Testis (tissue), 5 donors: Measurements from ENCODE around the gene GLRX3. TPM values are rescaled to one million over a fixed set of nuclear protein-coding genes. Genes with fewer than 3 reads are reported as not detected.
"Not testable (repeated sequence)": the region's sequence is repeated elsewhere in the genome, so short reads cannot be mapped to it uniquely, and the experiment has no call there.

Experiments used
- DNase-seq: peaks from one replicate; pipeline ENCODE4 v3.0.0-alpha.2; 2019
- H3K27ac ChIP-seq, 2 donors: fragments of 200-600 bp; sonication (generic); one replicate each; pipeline ENCODE4 v1.5.1; 2019
- H3K27me3 ChIP-seq: fragments of 200-600 bp; sonication (generic); one replicate; pipeline ENCODE4 v1.5.1; 2019
- H3K36me3 ChIP-seq: fragments of 200-600 bp; sonication (generic); one replicate; pipeline ENCODE4 v1.5.1; 2017; ENCODE audit warnings: low read depth; ENCODE audit errors: missing control alignments
- H3K4me1 ChIP-seq: fragments of 200-600 bp; sonication (generic); one replicate; pipeline ENCODE4 v1.5.1; 2019
- H3K4me3 ChIP-seq, 2 donors: fragments of 200-600 bp; sonication (generic); one replicate each; pipeline ENCODE4 v1.5.1; 2017 to 2019
- H3K9me3 ChIP-seq: fragments of 200-600 bp; sonication (generic); one replicate; pipeline ENCODE4 v1.5.1; 2017
- POLR2A ChIP-seq: fragments of 450-650 bp; IDR thresholded peaks from one replicate; pipeline ENCODE4 v1.6.1; 2017; ENCODE audit warnings: antibody characterized with exemption, mild to moderate bottlenecking, moderate library complexity
- whole genome bisulfite sequencing, 2 donors: methylation state at CpG; one replicate each; pipeline ENCODE4 v1.1.5; 2018; 5-methylcytosine and 5-hydroxymethylcytosine counted together
- intact Hi-C: fragments of 100-400 bp; cut with DNase I; formaldehyde crosslinking; loops from one replicate; pipeline ENCODE4 v1.15.1; 2023; ENCODE audit warnings: low total_unique reads
- long read RNA-seq, 2 donors: transcript quantifications; one replicate each; lab custom pipeline, GENCODE V29; 2026
- polyA plus RNA-seq: library from polyadenylated mRNA; stranded (reverse); fragments of 350-450 nt; fragmentation: Illumina TruSeq; extraction: RNeasy Lipid Tissue Mini Kit (QIAGEN cat#74804); gene quantifications from one replicate; pipeline ENCODE4 v1.2.3, GENCODE V29; 2014; ENCODE audit warnings: low read depth, low replicate concordance; ENCODE audit not compliant: insufficient read depth
- total RNA-seq, 2 donors: library from RNA; depleted of rRNA; stranded (reverse); fragments of >200 nt; gene quantifications; one replicate each; pipeline ENCODE4 v1.2.3, GENCODE V29; 2016
- TF ChIP-seq, protein P1 (sequence below), 3 experiments: fragments of 450-650 bp in 2 of 3; fragments of 200-600 bp in 1 of 3; sonication (generic) in 1 of 3; IDR thresholded peaks; one replicate each; pipeline ENCODE4 v1.5.1; 2016 to 2019; ENCODE audit warnings: antibody characterized with exemption in 3 of 3, mild to moderate bottlenecking in 2 of 3, moderate library complexity in 1 of 3

The GLRX3 gene
- total RNA-seq, result 10 to 100 TPM; 60.8 to 63.5 TPM
- polyA plus RNA-seq, result 141 TPM
- long read RNA-seq, donor 1, transcript GLRX3-201 (11 exons, 1,302 nt), result major isoform, 35 of 49 reads
- long read RNA-seq, donor 1, partial matches to known transcripts, result 9 of 49 reads
- long read RNA-seq, donor 1, other reads (novel, unspliced or antisense), result 0 of 49 reads
- long read RNA-seq, donor 2, transcript GLRX3-201 (11 exons, 1,302 nt), result major isoform, 24 of 39 reads
- long read RNA-seq, donor 2, partial matches to known transcripts, result 10 of 39 reads
- long read RNA-seq, donor 2, other reads (novel, unspliced or antisense), result 0 of 39 reads

DNA sequence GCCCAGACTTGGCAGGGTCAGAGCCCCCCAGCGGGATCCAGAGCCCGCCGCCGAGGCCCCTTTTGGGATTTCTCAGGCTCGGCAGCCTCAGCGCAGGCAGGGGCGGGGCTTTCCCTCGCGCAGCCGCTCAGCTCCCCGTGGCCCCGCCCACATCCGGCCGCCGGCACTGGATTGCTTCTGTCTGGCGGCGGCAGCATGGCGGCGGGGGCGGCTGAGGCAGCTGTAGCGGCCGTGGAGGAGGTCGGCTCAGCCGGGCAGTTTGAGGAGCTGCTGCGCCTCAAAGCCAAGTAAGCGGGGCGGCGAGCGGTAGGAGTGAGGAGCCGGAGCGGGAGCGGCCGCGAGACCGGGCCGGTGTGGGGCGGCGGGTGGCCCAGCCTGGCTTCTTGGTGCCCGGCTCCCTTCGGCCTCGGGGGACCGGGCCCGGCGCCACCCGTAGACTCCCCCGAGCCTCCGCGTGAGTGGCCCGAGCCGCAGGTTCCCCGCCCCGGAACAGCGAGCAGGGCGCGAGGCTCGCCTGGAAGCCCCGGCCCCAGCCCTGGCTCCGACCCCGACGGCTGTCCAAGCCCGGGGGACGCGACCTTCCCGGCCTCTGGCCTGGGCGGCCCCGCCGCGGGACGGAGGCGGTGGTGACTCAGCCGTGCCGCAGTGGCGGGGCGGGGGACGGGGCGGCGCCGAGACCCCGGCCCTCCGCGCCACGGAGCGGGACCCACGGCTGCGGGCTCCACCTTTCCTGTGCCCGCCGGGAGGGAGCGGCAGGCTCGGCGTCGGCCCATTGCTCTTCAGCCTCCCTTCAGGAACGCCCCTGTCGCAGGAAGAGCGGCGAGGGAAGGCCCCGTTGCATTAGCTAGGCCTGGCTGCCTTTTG is at the start of gene GLRX3:
Gene GLRX3, plus strand, starts transcription at position 166 of the 864 bp plus-strand sequence. Its CDS starts 30 bp downstream, at position 196.
- no peaks in the 10 kb centered on the region for H3K27me3 ChIP-seq
- H3K9me3 ChIP-seq, result no peaks in the 10 kb centered on the region
- intact Hi-C loops, result no loop called here
- peak; percentile 93 for DNase-seq
- TF ChIP-seq, protein P1, sequence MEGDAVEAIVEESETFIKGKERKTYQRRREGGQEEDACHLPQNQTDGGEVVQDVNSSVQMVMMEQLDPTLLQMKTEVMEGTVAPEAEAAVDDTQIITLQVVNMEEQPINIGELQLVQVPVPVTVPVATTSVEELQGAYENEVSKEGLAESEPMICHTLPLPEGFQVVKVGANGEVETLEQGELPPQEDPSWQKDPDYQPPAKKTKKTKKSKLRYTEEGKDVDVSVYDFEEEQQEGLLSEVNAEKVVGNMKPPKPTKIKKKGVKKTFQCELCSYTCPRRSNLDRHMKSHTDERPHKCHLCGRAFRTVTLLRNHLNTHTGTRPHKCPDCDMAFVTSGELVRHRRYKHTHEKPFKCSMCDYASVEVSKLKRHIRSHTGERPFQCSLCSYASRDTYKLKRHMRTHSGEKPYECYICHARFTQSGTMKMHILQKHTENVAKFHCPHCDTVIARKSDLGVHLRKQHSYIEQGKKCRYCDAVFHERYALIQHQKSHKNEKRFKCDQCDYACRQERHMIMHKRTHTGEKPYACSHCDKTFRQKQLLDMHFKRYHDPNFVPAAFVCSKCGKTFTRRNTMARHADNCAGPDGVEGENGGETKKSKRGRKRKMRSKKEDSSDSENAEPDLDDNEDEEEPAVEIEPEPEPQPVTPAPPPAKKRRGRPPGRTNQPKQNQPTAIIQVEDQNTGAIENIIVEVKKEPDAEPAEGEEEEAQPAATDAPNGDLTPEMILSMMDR (IDR thresholded peaks at IDR 0.05), result no peak
- TF ChIP-seq POLR2A, result no peak
- 0 to 1% methylated on average over 10 to 94 of the region's 96 CpGs for WGBS, 2 donors
- H3K36me3 ChIP-seq, result no peaks in the 10 kb centered on the region
- peak within 1 kb of the TSS; percentile 88 to 99 for H3K4me3 ChIP-seq
- H3K27ac ChIP-seq, result peak within 1 kb of the TSS; percentile 83 to 84
- peaks cover 15% of the 10 kb centered on the region for H3K4me1 ChIP-seq

DNA sequence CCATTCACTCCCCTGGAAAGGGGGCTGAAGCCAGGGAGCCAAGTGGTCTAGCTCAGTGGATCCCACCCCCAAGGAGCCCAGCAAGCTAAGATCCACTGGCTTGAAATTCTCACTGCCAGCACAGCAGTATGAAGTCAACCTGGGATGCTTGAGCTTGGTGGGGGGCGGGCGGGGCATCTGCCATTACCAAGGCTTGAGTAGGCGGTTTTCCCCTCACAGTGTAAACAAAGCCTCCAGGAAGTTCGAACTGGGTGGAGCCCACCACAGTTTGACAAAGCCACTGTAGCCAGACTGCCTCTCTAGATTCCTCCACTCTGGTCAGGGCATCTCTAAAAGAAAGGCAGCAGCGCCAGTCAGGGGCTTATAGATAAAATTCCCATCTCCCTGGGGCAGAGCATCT is 45.6 kb upstream of the GLRX3 start:
- H3K27me3 ChIP-seq, DNase-seq, H3K4me1 ChIP-seq, H3K27ac ChIP-seq, H3K36me3 ChIP-seq, H3K9me3 ChIP-seq, intact Hi-C loops, H3K4me3 ChIP-seq: not testable (repeated sequence)
- 91 to 100% methylated on average over 4 to 5 of the region's 5 CpGs for WGBS, 2 donors

DNA sequence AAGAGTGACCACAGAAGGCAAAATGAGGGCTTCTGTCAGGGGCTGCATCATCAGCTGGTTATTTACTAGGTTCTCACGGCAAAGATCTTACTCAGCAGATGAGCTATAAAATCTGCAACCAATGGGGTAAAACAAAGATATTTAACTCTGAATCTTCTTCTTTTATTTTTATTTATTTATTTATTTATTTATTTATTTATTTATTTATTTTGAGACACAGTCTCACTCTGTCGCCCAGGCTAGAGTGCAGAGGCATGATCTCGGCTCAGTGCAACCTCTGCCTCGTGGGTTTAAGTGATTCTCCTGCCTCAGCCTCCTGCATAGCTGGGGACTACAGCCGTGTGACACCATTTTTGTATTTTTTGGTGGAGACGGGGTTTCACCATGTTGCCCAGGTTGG is 36.8 kb upstream of the GLRX3 start:
- intact Hi-C loops, result no loop called here
- no peak for TF ChIP-seq POLR2A
- TF ChIP-seq, protein P1 (IDR thresholded peaks at IDR 0.05), result no peak
- 93 to 95% methylated on average over 6 of the region's 6 CpGs for WGBS, 2 donors
- Histone ChIP-seq H3K27me3 (no peaks in the 10 kb centered on the region), H3K27ac (no peak overlapping the region), H3K36me3 (no peaks in the 10 kb centered on the region), H3K4me3 (no peak overlapping the region), H3K4me1 (no peaks in the 10 kb centered on the region), H3K9me3 (no peaks in the 10 kb centered on the region)
- no peak for DNase-seq

DNA sequence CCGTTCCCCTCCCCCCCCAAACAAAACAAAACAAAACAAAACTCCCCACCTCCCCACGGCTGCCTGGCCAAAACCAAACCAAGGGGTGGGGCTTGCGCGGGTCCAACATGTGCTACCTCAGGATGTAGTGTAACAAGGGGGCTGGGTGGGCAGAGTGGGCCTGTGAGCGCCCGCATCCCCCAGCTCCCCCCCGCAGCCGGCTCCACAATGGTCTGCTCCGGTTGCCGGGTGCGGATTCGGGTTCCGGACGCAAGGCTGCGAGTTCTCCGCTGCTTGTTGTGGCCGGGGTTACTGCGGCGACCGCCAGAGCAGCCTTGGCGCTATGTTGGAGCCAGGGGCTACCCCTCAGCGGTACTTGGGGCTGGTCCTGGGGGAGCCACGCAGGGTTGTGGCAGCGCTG is 30.5 kb upstream of the GLRX3 start:
- DNase-seq, result peak; percentile 70
- WGBS, 2 donors, result 42 to 68% methylated on average over 6 to 24 of the region's 24 CpGs
- intact Hi-C loops, result no loop called here

DNA sequence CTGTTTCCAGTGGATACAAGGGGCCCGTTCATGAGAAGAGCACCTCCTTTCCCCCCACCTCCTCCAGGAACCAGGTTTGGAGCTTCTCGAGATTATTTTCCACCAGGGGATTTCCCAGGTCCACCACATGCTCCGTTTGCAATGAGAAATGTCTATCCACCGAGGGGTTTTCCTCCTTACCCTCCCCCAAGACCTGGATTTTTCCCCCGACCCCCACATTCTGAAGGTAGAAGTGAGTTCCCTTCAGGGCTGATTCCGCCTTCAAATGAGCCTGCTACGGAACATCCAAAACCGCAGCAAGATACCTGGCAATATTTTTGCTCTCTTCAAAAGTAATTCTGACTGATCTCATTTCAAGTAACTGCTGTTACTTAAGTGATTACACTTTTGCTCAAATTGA is 28.0 kb upstream of the GLRX3 start:
- H3K9me3 ChIP-seq, DNase-seq, intact Hi-C loops, H3K4me3 ChIP-seq, H3K36me3 ChIP-seq, H3K27ac ChIP-seq, H3K4me1 ChIP-seq, H3K27me3 ChIP-seq: not testable (repeated sequence)
- 83% methylated on average over 8 of the region's 8 CpGs for WGBS, 2 donors

More for the DNA sequence above, 30.5 kb upstream of the GLRX3 start:
- no peaks in the 10 kb centered on the region for H3K27me3 ChIP-seq
- no peaks in the 10 kb centered on the region for H3K4me1 ChIP-seq
- H3K36me3 ChIP-seq, result no peaks in the 10 kb centered on the region
- TF ChIP-seq, protein P1 (IDR thresholded peaks at IDR 0.05), result no peak
- no peak for TF ChIP-seq POLR2A
- no peak overlapping the region for H3K27ac ChIP-seq
- H3K4me3 ChIP-seq, result peak overlapping the region; percentile 4 to 39
- no peaks in the 10 kb centered on the region for H3K9me3 ChIP-seq
